GM18511 (cell line): ENCODE data around the gene CXCR6.

Experiments used
- ATAC-seq: cut with Tn5 transposase; IDR thresholded peaks from one replicate; pipeline ENCODE4 v1.9.1; 2021; ENCODE audit warnings: mild to moderate bottlenecking, moderate library complexity; ENCODE audit not compliant: unreplicated experiment

The CXCR6 gene

DNA sequence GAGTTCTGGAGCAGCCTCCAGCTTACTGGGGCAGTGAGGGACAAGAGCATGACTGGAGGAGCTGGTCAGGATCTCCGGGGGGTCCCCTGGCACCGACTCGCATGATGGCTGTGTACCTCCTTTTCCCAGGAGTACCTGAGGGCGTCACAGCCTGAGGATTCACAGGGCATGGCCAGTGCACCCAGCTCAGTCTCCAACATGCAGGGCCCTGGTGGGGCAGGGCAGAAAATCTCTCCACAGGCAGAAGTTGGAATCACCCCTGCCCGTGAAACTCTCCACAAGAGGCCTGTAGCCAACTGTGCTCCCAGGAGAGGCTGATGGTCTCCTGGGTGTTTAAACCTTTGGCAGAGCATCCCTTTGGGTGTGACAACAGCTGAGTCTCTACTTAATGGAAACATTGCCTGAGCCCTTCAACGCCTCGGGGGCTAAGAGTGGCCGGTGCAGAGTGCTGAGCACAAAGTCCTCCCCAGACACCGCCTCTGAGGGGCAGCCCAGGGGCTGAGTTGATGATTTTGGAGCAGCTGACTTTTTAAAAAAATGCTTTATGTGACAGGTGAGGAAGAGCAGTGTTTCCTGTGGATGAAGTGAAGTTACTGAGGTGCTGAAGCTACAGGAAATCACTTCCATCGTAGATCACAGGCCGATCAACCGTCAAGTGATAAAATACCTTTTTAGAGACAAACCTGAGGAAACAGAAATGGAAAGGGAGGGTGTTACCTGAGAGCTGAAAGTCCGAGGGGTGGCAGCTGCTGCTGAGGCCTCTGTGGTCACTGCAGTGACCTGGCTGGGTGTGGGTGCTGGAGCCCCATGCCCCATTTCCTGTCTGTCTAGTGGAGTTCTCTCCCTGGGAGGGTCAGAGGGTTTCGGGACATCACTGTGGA, 21.9 kb upstream of the CXCR6 start:
- no peak for ATAC-seq

DNA sequence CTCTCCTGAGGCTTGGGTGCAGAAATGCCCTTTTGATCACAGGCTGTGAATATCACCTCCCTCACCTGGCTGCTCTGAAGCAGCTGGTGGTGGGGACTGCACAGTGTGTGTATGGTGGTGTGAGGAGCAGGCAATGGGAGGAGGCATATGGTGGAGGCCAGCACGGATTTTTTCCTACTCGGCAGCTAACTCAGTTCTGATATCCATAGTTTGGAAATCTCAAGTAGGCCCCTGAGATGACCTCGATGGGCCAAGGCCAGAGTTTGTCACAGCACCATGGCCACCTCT, 21.3 kb upstream of the CXCR6 start:
- ATAC-seq = no peak

DNA sequence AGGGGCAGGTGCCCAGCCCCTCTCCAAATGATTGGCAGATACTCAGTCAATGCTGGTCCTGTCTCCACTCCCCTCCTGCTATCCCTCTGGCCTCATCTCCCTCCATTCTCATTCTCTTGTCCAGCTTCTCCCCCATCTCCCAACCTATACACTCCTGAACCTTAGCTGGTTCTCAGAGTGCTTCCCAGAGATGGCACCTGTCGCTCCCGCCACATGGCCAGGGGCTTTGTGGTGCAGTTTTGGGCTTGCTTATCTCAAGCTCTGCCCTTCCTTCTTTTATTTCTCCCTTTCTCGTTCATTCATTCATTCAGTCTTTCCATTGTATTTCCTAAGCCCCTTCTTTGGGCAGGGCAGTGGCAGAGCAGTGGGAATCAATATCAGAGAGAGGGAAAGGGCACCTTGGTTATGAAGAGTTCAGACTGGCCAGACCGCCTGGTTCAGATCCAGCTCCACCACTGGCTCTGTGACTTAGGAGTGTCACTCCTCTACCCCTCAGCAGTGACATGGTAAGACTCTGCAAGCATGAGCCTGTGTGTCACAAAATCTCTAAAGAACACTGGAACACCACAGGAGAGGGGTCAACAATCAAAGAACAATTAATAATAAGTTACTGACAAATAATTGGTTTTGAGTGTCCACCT, 20.2 kb upstream of the CXCR6 start:
- ATAC-seq = no peak

DNA sequence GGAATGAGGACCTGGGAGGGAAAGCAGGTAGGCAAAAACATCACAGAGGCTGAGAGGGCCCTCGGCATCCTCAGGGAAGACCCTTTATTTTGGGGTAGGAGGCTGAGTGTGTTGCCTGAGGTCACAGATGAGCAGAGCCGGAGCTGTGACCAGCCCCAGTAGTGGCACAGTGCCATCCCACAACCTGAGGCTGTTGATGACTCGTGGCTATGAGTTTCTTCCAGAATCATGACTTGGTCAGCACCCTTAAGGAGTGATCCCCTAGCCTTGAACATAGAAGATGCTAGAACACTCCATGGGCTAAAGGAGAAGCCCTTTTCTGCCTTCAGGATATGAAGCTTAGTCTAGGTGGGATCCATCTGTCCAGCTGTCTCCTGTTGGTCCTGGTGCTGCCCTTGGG, 19.5 kb upstream of the CXCR6 start:
- no peak for ATAC-seq

DNA sequence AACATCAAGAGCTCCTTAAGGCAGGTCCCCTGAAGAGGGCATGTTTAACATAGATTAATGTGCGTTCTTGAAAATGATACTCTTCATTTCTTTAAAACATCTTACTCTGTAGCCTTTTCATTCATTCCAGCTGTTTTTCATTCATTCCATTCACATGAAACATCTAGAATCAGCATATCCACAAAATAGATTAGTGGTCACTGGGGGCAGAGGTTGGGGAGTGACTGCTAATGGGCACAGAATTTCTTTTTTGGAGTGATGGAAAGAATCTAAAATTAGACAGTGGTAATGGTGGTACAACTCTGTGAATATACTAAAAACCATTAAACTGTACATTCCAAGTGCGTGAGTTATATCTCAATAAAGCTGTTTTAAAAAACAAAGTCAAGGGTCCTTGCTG, 15.4 kb upstream of the CXCR6 start:
- no peak for ATAC-seq

DNA sequence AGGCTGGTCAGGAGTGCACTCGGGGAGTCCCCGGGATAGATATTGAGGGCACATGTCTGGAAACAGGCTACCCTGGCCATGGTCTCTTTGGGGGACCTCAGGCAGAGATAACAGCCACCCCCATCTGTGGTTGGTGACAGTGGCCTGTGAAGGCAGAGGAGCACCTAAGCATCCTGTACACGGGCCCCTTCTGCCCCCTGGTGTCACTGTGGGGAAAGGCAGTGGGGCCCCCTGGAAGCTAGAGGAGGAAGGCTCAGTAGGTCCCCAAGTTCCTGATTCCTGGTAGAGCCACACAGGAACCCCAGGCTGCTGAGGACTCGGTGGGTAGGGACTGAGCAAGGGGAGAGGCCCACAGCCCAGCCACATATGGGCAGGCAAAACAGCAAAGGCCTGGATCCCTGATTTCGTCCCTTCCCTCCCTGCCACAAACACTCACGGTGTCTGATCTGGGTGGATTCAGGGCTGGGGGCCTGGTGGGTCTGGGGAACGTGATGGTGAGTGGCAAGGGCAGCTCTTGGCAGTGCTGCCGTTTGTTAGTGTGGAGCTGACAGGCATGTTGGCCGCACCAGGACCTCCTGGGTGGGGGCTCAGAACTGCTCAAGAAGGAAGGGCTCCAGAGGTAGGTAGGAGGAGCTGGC, 14.1 kb upstream of the CXCR6 start:
- ATAC-seq = no peak

DNA sequence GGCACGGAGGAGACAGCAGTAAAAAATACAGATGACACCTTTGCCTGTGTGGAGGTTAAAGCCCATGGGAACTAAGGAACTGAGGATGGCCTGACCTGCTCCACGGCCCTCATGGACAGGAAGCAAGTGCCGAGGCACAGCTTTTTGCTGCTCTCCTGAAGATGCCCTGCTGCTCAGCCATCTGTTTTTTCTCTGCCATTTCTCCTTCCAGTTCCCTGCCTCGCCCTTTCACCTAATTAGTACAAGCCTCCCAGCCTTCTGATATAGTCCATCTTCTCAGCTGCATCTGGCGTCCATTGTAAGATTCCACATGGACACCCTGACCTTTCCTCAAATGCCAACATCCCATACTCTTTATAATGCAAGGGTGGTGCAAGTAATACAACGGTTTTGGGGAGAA, 11.8 kb upstream of the CXCR6 start:
- ATAC-seq = no peak

DNA sequence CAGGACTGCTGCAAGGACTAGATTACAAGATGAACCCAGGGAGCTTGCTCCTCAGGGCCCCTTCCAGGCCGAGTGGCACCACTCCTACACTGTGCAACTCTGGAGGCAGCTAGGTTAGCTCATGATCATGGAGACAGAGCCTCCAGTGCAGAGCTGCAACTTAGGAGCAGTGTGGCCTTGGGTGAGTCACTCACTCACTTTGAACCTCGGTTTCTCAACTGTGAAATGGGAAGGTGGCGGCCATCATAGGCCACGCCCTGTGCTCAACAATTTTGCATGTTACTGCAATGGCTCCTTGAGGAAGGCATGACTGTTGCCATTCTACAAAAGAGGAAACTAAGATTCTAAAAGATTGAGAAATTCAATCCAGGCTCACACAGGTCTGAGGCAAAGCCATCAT, 11.2 kb upstream of the CXCR6 start:
- no peak for ATAC-seq

DNA sequence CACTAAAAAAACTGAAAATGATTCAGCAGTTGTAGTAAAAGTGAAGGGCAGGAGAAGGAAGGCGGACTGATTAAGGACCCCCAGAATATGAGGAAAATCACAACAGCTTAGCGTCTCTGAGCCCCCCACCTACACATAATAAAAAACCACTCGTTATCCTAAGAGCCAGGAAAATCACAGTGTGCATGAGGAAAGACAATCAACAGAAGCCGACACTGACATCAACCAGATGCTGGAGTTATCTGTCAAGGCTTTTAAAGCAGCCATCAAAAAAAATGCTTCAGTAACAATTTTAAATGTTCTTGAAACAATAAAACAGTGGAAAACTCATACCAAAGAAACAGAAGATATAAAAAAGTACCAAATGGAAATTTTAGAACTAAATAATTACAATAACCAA, 9.7 kb upstream of the CXCR6 start:
- ATAC-seq = no peak

DNA sequence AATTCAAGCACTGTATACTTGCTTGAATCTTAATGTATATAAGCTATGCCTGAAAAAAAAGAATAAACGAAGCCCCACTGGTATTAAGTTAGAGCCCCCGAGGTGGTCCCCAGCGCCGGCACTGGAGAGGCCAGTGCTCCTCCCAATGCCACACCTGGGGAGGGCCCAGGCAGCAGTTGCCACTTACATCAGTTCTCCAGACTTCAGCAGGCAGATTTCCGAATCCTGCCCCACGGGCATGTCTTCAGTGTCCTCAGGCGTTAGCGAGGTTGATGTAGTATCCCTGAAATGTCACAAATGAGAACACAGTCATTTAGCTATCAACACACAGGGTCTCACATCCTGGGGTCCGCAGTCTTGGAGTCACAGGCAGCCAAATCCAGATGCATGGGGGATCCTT, 7.0 kb upstream of the CXCR6 start:
- no peak for ATAC-seq

DNA sequence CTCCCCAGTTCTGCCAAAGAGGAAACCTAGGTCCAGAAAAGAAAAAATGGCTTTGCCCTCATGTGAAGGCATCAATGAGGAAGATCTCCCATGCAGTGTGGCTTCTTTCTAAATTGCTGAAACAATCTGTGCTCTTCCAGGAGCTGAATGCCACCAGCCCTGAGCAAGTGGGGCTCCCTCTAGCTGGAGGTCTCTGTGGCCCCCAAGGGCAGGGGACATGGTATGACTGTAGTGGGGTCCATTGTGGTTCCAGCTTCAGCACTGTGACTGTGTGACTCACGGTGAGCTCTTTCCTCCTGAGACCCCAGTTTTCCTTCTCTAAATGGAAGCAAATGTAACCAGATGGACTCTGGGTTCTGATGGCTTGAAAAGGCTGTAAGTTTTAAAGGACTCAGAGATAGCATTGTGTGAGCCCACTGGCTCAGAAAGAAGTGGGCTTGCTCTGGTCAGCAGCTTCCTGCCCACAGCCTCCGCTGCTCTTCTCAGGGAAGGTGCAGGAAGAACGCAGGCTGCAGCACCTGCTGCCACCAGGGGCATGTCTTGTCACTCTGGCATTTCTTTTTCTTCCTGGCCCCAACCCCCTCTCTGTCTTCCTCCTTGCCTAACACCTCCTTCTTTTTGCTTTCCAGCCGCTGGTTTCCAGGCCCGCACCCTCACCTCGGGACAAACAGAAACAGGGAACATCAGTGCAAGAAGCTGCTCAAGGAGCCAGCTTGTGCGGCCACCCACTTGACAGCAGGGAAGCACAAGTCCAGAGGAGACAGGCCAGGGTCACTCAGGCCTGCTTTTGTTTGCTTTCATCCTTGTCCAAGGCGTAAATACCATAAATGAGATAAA, 5.8 kb upstream of the CXCR6 start:
- ATAC-seq = no peak

DNA sequence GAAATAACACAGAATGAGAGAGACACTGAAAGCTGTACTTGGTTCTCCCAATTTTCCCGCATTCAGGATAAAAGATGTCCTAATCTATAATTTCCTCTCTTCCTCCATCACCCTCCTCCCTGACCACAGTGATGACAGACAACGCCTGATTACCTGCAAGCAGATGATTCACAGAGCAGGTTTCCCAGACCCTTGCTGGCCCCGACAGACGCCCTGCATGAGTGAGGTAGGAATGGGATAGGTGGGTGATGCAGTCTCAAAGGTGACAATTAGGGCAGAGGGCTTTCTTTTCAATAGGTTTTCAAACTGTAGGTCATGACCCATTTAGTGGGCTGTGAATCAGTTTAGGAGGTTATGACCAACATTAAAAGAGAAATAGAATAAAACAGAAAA, 5.2 kb upstream of the CXCR6 start:
- no peak for ATAC-seq

DNA sequence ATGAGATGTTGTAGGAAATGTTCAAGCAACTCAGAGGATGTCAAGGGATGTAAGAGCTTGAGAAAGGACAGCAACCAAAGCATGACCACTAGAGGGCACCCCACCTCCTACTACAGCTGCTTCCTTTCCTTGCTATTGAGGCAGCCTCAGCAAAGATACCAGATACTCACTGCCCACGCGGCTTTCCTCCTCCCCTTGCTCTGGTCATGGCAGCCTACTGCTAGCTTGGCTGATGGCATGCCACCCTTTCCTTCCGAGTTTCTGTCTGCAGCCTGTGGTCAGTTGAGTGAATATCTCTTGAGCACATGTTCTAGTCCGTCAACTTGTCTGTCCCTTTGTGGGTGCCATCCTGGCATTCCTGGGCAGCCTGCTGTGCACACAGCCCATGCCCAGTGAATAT, 4.4 kb upstream of the CXCR6 start:
- no peak for ATAC-seq

DNA sequence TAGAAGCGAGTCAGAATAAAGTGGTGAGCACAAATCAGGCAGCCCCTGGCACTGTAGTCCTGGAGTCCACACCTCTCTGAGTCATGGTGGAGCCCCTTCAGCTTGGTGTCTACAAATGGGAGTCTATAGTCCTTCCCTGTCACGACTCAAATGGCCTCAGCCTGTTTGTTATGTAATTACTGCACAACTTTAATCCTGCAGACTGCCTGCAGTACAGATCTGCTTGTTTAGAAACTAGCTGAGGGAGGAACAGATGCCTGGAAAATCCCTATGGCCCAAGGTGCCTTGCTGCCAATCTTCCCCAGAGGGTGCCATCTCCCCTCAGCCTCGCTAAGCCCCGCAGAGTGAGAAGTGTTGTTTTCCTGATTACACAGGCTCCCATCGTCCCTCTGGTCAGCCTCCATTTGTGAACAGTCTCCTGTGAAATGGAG, 3.9 kb upstream of the CXCR6 start:
- no peak for ATAC-seq

DNA sequence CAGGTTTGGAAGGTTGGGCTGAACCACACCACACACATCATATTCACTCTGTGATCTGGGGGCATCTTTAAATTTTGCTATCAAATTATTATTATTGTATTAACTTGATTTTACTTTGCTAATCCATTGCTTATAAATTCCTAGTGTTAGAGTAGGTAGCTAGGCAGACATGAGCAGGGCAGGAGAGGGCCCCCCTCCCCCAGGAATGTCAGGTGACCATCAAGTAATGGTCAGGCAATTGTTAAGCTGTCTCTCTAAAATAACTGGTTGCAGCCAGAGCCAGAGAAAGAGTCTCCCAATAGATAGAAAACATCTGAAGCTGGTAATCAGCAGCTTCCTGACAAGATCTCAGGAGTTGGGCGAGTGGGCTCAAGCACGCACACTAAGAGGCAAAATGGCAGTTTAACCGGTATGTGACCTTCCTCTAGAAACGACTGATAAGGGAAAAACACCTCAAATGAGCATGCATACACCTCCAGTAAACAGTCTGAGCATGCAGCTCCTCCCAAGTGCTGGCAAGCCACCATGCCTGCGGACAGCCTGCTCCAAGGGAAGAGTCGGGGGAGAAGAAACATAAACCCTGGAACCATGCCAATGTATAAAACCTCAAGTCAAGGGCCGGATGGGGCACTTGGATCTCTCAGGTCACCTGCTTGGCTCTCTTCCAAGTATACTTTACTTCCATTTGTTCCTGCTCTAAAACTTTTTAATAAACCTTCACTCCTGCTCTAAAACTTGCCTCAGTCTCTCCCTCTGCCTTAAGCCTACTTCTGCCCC, 3.1 kb upstream of the CXCR6 start:
- no peak for ATAC-seq

DNA sequence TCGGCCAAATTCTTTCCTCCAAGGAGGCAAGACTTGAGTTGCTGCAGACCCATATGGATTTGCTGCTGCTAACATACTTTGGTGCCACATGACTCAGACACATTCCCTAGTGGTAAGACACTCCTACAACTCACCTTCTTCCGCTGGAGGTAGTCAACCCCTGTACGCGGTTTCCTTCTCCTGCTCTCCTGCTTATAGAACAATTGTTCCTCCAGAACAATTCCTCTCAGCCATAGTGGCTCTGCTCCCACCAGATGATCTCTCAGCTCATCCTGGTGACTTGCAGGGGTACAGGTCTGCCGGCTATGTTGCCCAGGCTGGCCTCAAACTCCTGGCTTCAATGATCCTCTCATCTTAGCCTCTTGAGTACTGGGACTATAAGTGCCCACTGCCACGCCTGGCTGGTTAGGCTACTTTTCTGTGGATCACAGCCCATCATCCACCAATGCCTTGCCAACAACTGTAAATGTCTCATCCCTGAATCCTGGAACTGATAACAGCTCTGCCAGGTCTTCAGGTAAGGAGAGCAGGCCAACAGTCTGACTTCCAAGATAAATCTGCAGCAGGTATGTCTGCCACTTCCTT, 2.4 kb upstream of the CXCR6 start:
- ATAC-seq = no peak

DNA sequence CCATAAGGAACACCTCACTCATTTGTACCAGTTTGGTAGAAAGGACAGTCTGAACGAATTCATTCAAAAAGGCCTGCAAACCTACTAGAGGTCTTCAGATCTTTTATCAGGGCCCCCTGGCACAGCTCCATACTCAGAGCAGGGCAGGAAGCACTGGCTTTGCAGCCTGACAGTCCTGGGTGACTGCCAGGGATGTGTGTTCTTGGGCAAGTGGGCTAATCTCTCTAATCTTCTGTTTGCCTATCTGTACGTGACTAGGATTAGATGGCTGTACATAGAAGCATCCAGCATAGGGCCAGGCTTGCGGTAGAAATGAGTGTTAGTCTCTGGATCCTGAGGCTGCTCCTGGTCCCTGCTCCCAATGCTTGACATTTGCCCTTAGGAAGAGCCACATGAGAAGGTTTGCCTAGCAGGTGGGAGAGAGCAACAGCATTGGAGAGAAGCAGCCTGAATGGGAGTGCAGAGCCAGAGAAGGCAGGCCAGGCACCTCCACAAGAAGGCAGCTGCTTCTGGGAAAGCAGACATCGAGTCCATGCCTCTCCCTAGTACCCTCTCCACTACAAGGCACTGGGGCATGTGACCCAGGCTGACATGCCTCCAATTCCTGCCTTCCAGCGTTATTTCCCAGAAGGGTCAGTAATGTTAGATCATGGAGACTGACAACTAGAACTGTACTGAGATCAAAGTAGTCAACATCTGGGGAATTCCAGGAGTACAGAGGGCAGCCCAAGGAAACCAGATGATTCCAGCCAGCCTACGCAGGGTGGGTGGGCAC, 1.0 kb upstream of the CXCR6 start:
- ATAC-seq = no peak

DNA sequence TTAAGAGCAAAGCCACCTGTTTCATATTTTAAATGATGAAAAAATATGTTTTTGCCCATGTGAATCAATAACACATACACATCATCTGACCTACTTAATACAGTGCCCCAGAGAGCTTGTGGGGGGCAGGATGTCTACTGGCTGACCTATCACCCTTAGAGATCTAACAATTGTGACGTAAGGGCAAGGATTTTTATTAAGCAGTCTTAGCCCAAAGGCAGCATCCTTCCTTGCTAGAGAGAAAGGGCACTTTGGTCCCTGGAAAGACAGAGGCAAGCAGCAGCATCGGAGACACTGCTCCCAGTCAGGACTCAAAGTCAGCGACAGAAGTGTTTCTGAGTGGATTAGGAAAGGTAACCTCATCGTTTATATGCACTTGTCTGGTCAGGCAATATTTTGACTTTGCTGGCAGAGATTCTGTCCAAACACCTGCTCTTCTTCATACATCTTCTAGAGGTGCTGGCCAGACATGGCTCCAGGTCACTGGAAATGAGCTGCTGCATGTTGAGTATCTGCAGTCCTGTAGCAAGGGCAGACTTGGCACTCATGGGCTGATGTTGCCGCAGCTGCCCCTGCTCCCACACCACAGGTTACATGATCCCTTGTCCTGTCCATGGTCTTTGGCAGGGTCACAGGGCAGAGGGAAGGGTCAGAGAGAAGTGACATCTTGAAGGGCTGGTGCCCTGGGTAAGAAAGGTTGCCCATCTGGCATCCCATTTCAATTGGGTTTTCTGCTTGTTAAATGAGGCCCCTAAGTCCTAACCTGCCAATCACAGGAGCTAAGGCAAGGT, 1.8 kb downstream of the CXCR6 start:
- no peak for ATAC-seq

DNA sequence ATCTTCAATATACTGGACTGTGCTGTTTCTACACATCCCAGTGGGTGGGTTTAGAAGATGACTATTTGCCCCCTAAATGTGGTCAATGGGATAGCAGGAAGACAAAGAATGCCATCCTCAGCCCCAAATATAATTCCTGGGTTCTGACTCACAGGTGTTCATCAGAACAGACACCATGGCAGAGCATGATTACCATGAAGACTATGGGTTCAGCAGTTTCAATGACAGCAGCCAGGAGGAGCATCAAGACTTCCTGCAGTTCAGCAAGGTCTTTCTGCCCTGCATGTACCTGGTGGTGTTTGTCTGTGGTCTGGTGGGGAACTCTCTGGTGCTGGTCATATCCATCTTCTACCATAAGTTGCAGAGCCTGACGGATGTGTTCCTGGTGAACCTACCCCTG, 3.0 kb downstream of the CXCR6 start:
- ATAC-seq = no peak
